ENCODE measurements around the gene HELZ2. TPM values are rescaled to one million over a fixed set of nuclear protein-coding genes. Genes with fewer than 3 reads are reported as not detected.

The HELZ2 gene
- total RNA-seq, 2 experiments from 2014 or later = 99.1 to 102 TPM

DNA sequence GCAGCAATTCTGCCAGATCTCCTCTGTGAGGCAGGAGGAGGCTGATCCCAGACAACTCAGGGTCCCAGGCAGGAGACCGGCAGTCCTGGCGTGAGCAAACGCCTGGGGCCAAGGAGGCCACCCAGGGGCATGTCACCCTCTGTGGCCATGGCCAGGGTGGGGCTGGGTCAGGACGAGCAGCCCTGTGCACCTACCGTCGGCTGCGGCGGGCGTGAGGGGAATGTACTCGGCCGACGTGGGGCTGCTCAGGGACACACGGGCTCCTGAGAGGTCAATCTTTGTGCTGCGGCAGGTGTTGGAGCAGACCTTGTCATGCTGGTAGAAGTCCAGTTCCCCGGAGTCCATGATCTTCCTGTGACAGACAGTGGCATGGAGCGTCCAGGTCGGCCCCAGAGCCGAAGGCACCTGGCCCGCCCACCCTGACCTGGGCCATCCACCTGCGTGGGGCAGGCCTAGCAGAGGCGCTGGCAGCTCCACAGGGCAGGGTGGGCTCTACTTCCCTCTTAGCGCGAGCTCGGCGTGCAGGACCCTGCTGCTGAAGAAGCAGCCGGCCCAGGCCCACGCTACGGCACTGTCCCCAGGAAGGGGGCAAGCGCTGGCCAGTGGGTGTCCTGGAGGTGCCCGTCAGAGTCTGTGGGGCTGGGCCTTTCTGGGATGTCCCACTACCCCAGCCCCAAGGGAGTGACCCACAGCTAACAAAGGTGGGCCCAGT is 21.5 kb upstream of the HELZ2 start:
- POLR2A ChIA-PET = interaction anchor here (0.9 kb wide), 1 partner anchor 10 kb away, joined by 3 read pairs; no protein-coding TSS in a partner anchor
- no peaks in the 10 kb centered on the region for H3K4me1 Mint-ChIP-seq (ENCODE audit: low read depth)
- H3K4me3 Mint-ChIP-seq = no peak overlapping the region
- no peak for ATAC-seq
- no peak for DNase-seq
- peaks cover 39% of the 10 kb centered on the region for H3K36me3 Mint-ChIP-seq (ENCODE audit: low read depth)
- H3K27ac Mint-ChIP-seq = no peak overlapping the region
- CTCF ChIA-PET = no interaction called here
- H3K9me3 Mint-ChIP-seq (ENCODE audit: insufficient read depth) = no peaks in the 10 kb centered on the region
- no peaks in the 10 kb centered on the region for H3K27me3 Mint-ChIP-seq (ENCODE audit: low read depth)

DNA sequence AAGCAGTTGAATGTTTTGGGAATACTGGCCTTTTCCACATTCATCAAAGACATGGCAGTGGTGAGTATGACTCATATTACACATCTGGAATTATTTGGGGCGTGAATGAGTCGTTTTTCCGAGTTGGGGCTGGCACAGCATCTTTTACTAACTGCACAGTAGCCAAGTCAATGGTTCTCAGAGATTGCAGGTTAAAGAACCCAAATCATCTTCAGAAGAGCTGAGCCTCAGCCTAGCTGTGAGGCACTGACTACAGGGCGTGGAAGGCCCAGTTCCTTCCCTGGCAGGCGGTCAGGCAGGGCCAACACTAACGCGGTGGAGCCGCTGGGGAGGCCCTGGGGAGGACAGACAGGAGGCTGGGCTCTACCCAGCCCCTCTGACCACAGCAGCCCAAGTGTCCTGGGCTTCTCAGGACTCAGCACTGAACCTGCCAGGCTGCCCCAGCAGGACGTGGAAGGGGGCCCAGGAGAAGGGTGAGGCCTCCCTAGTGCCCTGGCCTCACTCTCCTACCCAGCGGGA is 20.1 kb upstream of the HELZ2 start:
- ATAC-seq (no peak), DNase-seq (no peak)
- POLR2A ChIA-PET = no interaction called here
- Mint-ChIP-seq H3K9me3 (ENCODE audit: insufficient read depth) (no peaks in the 10 kb centered on the region), H3K4me1 (ENCODE audit: low read depth) (no peaks in the 10 kb centered on the region), H3K36me3 (ENCODE audit: low read depth) (peaks cover 44% of the 10 kb centered on the region), H3K27me3 (ENCODE audit: low read depth) (no peaks in the 10 kb centered on the region), H3K27ac (no peak overlapping the region), H3K4me3 (no peak overlapping the region)
- CTCF ChIA-PET = no interaction called here

DNA sequence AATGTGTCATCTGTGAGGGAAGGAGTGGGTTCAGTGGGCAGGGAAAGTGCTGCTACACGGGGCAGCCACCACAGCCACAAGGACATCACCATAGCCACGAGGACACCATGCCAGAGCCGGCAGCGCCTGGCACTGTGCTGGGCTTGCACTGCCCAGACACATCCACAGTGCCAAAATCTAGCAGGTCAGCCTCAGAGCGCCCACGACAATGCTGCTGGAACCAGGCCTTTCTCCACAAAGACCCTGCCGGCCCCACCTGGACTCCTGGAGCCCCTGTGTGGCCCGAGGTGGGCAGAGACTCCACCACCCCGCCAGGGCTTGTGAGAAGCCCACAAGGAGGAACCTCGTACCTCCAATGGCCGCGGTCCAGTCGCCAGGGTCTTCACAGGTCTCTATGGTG is 18.6 kb upstream of the HELZ2 start:
- peaks cover 36% of the 10 kb centered on the region for H3K36me3 Mint-ChIP-seq (ENCODE audit: low read depth)
- no peaks in the 10 kb centered on the region for H3K9me3 Mint-ChIP-seq (ENCODE audit: insufficient read depth)
- H3K27me3 Mint-ChIP-seq (ENCODE audit: low read depth) = no peaks in the 10 kb centered on the region
- H3K4me3 Mint-ChIP-seq = no peak overlapping the region
- ATAC-seq = no peak
- peaks cover 4% of the 10 kb centered on the region for H3K4me1 Mint-ChIP-seq (ENCODE audit: low read depth)
- DNase-seq = no peak
- H3K27ac Mint-ChIP-seq = no peak overlapping the region
- POLR2A ChIA-PET = no interaction called here
- CTCF ChIA-PET = no interaction called here

DNA sequence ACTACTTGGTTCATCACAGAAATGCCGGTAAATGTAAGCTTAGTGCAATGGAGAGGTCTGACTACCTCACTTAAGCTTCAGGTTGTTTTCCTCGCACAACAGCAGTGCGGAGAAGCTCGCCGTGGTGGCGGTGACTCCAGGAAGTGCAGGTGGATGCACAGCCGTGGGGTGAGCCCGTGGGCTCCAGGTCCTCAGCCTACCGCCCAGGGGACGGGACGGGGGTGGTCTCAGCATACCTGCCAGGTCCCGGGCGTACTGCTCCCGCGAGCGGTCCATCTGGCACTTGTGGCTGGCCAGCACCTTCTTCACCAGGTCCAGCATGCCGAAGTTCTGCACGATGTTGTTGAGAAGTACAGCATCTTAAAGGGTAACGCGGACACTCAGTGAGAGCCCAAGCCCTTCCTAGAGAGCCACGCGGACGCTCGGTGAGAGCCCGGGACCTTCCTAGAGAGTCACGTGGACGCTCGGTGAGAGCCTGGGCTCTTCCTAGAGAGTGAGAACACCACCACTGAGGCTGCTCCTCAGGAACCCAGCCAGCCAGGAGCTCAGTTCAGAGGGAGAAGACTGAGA is 17.8 kb upstream of the HELZ2 start:
- Mint-ChIP-seq H3K4me1 (ENCODE audit: low read depth) (peaks cover 4% of the 10 kb centered on the region), H3K27ac (no peak overlapping the region), H3K4me3 (no peak overlapping the region), H3K9me3 (ENCODE audit: insufficient read depth) (no peaks in the 10 kb centered on the region), H3K36me3 (ENCODE audit: low read depth) (peaks cover 32% of the 10 kb centered on the region), H3K27me3 (ENCODE audit: low read depth) (no peaks in the 10 kb centered on the region)
- POLR2A ChIA-PET = interaction anchor here (1.0 kb wide), 1 partner anchor 50 kb away, joined by 3 read pairs; no protein-coding TSS in a partner anchor
- DNase-seq (no peak), ATAC-seq (no peak)
- CTCF ChIA-PET = no interaction called here

- no peak for ATAC-seq
- ChIA-PET CTCF (no interaction called here), POLR2A (interaction anchor here (0.6 to 1.0 kb wide), 2 partner anchors 11 to 51 kb away, joined by 3 to 5 read pairs; no protein-coding TSS in a partner anchor)
- no peak overlapping the region for H3K4me3 Mint-ChIP-seq
- no peak overlapping the region for H3K27ac Mint-ChIP-seq
- DNase-seq = no peak
- H3K9me3 Mint-ChIP-seq (ENCODE audit: insufficient read depth) = no peaks in the 10 kb centered on the region
- H3K27me3 Mint-ChIP-seq (ENCODE audit: low read depth) = no peaks in the 10 kb centered on the region
- peaks cover 4% of the 10 kb centered on the region for H3K4me1 Mint-ChIP-seq (ENCODE audit: low read depth)
- H3K36me3 Mint-ChIP-seq (ENCODE audit: low read depth) = peaks cover 32% of the 10 kb centered on the region
Observed at GRCh38 chr20:63591147-63591533, 17.1 kb upstream of the HELZ2 start.

- no peak overlapping the region for H3K27ac Mint-ChIP-seq
- ChIA-PET CTCF (no interaction called here), POLR2A (interaction anchor here (0.6 kb wide), 1 partner anchor 11 kb away, joined by 5 read pairs; no protein-coding TSS in a partner anchor)
- no peak overlapping the region for H3K4me3 Mint-ChIP-seq
- peaks cover 30% of the 10 kb centered on the region for H3K36me3 Mint-ChIP-seq (ENCODE audit: low read depth)
- DNase-seq (no peak), ATAC-seq (no peak)
- H3K9me3 Mint-ChIP-seq (ENCODE audit: insufficient read depth) = no peaks in the 10 kb centered on the region
- H3K4me1 Mint-ChIP-seq (ENCODE audit: low read depth) = peaks cover 4% of the 10 kb centered on the region
- peaks cover 4% of the 10 kb centered on the region for H3K27me3 Mint-ChIP-seq (ENCODE audit: low read depth)
Observed at GRCh38 chr20:63590218-63591146, 16.4 kb upstream of the HELZ2 start.

DNA sequence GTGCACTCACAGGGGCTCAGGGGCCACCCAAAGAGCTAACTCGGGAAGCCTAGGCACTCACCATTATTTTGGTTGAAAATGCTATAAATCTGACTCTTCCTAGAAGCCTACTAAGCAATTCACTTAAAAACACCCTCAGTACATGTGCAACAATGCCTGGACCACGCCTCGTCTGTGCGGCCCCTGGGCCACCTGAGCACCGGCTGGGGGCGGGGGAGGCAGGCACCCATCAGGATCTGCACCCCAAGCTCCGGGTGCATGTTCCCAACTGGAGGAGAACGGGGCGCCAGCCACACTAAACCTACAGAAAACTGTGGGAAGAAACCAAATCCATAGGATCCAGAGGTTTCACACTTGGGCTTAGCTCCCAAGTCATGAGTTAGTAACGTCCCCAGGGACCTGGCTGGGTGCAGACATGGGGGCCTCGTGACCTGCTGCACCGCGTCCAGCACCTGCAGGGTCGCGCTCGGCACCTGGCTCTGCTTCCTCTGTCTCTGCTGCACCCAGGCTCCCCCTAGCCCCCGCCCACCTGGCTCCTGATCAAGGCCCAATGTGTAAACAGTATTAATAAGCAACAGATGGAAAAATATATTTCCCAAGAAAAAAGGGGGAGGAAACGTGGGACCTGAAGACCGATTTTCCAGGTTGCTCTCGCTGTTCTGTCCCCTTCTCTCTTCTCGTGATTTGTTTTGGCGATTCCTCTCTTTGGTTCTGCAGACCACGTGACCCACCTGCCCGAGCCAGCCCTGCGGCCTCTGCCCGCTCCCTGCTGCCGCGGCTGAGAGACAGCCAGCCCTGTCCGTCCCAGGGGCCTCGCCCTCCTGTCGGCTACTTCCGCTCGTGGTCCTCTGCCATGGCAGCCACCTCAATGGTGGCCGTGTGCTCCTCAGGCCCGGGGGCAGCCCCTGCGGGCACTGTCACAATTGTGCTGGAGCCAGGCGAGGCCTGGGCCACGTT is 15.5 kb upstream of the HELZ2 start:
- H3K27me3 Mint-ChIP-seq (ENCODE audit: low read depth) = peaks cover 4% of the 10 kb centered on the region
- no peak overlapping the region for H3K4me3 Mint-ChIP-seq
- no peak for DNase-seq
- POLR2A ChIA-PET = interaction anchor here (0.7 kb wide), 1 partner anchor 9 kb away, joined by 3 read pairs; no protein-coding TSS in a partner anchor
- H3K27ac Mint-ChIP-seq = no peak overlapping the region
- H3K4me1 Mint-ChIP-seq (ENCODE audit: low read depth) = peaks cover 4% of the 10 kb centered on the region
- no peak for ATAC-seq
- CTCF ChIA-PET = no interaction called here
- H3K36me3 Mint-ChIP-seq (ENCODE audit: low read depth) = peaks cover 24% of the 10 kb centered on the region
- H3K9me3 Mint-ChIP-seq (ENCODE audit: insufficient read depth) = no peaks in the 10 kb centered on the region

- H3K4me3 Mint-ChIP-seq = no peak overlapping the region
- peaks cover 4% of the 10 kb centered on the region for H3K27me3 Mint-ChIP-seq (ENCODE audit: low read depth)
- ATAC-seq (no peak), DNase-seq (no peak)
- no peak overlapping the region for H3K27ac Mint-ChIP-seq
- H3K4me1 Mint-ChIP-seq (ENCODE audit: low read depth) = peaks cover 4% of the 10 kb centered on the region
- ChIA-PET POLR2A (interaction anchor here (0.7 to 1.0 kb wide), 2 partner anchors 10 to 15 kb away, joined by 3 read pairs; partner anchors contain the start of gene HELZ2), CTCF (no interaction called here)
- no peaks in the 10 kb centered on the region for H3K9me3 Mint-ChIP-seq (ENCODE audit: insufficient read depth)
- H3K36me3 Mint-ChIP-seq (ENCODE audit: low read depth) = peaks cover 24% of the 10 kb centered on the region
Observed at GRCh38 chr20:63588641-63589041, 14.6 kb upstream of the HELZ2 start.

DNA sequence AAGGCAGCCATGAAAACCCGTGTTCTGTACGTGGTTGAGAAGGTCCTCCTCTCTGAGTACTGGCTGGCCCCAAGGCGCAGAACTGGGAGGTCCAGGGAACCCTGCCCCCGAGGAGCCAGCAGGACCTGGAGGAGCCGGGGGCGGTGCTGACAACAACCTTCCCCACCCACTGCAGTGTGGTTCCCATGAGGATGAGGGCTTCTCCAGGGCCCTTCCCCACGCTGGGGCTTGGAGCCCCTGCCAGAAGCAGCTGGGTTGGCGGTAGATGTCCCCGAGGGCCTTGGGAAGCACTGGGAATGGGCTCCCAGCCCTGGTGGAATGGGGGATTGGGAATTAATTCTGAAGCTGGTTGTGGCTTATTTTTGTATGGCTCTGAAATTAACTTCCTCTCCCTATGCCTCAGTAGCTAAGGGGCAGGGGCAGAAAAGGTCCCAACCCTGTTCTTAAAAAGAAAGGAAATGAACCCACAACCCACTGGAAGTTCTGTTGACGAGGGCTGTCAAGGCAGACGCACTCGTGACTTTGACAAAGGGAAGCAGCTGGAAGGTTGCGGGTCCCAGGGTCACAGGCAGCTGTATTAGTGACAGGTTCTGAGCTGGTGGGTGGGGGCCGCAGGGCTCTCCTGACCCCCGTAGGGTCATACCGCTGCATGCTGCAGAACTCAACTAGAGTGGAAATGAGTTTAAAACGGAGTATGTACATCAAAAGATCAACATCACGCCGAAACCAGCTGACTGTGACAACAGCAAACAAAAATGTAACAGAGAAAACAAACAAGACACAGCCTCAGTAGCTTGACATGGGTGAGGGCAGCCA is 13.9 kb upstream of the HELZ2 start:
- Mint-ChIP-seq H3K27me3 (ENCODE audit: low read depth) (peaks cover 7% of the 10 kb centered on the region), H3K4me3 (no peak overlapping the region), H3K27ac (no peak overlapping the region), H3K9me3 (ENCODE audit: insufficient read depth) (no peaks in the 10 kb centered on the region), H3K36me3 (ENCODE audit: low read depth) (peaks cover 18% of the 10 kb centered on the region), H3K4me1 (ENCODE audit: low read depth) (peaks cover 4% of the 10 kb centered on the region)
- ChIA-PET CTCF (no interaction called here), POLR2A (interaction anchor here (1.0 kb wide), 1 partner anchor 14 kb away, joined by 3 read pairs; the partner anchor contains the start of gene HELZ2)
- ATAC-seq (no peak), DNase-seq (no peak)

DNA sequence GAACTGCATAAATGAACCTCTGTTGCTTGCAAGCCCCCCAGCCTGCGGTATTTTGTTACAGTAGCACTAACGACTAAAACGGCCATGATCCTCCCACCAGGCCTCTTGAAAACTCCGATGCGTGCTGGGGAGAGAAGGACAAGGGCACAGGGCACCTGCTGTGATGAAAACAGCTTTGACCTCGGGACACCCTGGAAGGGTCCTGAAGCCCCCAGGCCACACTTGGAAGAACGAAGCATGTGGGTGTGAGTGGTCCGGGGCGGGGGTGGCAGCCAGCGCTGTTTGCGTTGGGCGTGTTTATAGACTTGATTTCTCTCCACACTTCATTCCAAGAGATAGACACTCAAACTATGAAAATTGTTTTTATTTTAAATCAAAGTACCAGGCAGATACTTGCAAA is 13.2 kb upstream of the HELZ2 start:
- Mint-ChIP-seq H3K4me3 (no peak overlapping the region), H3K9me3 (ENCODE audit: insufficient read depth) (no peaks in the 10 kb centered on the region), H3K27ac (no peak overlapping the region), H3K36me3 (ENCODE audit: low read depth) (peaks cover 17% of the 10 kb centered on the region), H3K27me3 (ENCODE audit: low read depth) (peaks cover 12% of the 10 kb centered on the region), H3K4me1 (ENCODE audit: low read depth) (peaks cover 4% of the 10 kb centered on the region)
- ChIA-PET CTCF (no interaction called here), POLR2A (interaction anchor here (0.6 kb wide), 1 partner anchor 977 kb away, joined by 3 read pairs; no protein-coding TSS in a partner anchor)
- ATAC-seq = no peak
- no peak for DNase-seq
